HG03060 (cell line): Measurements from ENCODE around the gene ARHGAP25.

ENCODE experiments used
- ATAC-seq: cut with Tn5 transposase; IDR thresholded peaks from one replicate; pipeline ENCODE4 v1.9.1; 2021; ENCODE audit warnings: low read depth, moderate number of reproducible peaks; ENCODE audit not compliant: unreplicated experiment

Gene ARHGAP25

DNA sequence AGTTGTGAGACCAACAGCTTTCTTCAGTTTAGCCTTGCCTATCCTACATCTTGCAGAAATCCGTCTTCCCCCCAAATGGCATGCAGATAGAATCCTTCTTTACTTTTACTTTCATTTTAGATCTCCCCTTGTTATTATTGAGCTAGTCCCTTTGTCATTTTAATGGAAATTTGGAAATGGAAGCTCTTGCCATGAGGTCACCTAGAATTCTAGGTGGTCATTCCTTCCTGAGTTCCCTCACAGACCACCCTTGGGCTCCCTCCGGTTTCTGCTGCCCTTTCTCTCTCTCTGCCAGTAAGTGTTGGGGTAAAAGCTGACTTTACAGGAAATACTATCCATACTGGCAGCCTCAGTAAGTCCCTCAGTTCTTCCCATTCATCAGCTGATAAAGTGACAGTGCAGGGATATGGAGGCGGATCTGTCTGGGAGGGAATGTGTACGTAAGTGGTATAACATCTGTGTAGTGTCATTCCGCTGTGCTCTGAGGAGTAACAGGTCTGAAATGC is 30.2 kb downstream of the ARHGAP25 start:
- no peak for ATAC-seq

DNA sequence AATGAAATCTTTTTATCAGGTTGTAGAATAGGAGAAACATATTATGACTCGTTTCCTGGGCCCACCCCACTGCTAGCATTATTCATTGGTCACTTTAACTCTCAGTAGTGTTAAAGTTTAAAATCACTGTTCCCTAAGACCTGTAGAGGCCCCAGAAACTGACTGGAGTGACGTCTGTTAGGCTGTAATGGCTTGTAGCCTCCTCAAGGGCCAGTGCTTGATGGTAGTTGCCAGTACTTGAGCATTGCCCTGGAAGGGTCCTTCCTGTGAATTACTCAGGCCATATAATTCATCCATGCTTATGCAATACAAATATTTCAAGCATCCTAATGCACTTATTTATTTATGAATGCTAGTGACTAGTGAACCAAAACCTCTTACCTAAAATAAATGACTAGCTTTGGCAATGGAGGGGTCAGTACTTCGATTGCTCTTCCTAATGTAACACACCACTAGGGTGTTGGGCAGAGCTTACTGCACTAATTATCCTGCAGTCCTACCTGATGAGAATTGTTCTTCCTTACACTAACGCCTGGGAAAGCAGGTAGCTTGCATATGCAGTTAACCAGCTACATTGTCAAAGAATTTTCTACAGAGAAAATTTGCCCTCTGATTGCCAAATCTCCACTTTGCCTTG is 31.2 kb downstream of the ARHGAP25 start:
- ATAC-seq = no peak

DNA sequence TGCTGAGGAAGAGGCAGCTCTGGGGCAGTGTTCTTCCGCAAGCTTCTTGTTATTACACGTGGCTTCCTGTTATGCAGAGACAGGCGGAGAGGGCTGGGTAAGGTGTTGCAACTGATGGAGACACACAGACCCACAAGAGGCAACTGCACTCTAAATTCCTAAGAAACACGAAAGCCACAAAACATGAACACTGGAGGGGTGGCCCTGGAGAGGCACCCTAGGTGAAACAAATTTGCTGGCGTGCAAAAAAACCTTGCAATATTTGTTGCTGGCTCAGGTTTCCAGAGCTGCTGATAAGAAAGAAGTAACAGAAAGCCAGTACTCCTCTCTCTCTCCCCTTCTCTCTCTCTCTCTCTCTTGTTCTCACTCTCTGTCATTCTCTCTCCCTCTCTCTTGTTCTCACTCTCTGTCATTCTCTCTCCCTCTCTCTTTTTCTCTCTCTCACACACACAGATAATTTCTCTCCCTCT is 31.8 kb downstream of the ARHGAP25 start:
- ATAC-seq = no peak

DNA sequence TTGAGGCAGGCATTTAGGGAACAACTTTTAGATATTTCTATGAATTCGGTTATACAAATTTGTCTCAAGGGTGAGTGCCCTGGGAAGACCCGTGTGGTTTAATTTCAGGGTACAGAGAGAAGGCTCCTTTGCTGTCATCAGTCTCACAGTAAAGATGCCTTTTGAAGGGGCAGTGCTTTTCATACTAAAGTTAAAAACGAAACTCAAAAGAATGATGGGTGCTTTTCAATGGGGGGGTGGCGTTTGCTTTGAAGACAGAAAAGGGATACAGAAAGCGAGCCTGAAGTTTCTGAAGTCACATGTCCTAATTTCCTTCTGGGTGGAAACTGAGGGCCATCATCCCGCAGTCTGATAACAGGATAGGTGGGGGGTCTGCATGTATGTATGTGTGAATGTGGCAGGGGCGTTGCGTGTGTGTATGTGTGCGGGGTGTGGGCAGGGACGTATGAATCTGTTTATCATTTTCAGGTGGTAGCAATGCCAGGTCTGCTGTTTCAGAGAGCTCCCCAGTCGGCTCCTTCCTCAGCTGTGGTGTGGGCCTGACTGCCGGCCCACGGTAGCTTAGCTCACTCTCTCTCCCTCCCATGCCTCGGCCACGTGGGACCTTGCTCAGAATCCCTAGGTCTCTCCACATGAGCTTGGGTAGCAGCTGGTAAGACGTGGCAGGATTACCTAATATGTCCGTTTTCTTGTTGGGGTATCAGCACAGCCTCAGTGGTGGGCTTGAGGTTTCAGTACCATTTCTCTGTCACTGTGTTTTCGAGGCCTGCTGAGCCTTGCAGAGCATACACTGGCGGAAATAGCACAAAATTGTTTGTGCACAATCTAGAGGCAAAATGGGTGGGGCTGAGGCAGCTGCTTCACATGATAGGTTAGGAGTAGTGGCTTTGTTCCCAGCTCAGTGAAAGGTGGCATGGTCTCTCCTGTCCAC is 32.7 kb downstream of the ARHGAP25 start:
- no peak for ATAC-seq

DNA sequence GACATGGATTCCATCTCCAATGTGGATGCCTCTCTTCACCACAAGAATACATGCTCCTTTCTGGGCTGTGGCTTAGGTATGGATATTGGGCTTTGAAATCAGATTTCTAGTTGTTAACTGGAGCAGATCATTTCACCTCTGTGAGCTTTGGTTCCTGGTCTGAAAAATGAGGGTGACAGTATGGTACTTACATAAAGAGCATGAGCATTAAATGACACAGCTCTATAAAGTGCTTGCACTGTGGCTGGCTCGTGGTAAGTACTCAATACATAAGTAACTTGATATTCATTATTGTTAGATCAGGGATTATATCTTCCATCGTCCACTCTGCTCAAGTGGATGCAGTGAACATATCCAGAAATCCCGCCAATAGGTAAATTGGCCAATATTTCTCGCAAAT is 33.4 kb downstream of the ARHGAP25 start:
- no peak for ATAC-seq

DNA sequence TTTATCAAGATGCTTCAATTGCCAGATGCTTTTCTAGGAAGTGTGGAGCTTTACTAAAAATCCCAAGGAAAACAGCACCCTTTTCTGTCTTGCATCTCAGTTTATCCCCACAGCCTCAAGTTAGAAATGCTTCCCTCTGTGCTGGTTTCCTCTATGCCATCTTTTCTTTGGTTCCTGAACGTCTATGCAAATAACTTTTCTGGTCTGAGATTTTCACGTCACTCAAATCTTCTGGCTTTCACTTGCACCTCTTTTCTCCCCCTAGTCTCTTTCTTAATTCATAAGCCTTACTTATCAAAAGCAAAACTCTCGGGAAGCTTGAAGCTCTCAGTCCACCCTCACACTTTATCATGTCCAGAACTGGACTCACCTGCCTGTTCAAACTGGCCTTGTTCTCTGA is 33.9 kb downstream of the ARHGAP25 start:
- no peak for ATAC-seq

DNA sequence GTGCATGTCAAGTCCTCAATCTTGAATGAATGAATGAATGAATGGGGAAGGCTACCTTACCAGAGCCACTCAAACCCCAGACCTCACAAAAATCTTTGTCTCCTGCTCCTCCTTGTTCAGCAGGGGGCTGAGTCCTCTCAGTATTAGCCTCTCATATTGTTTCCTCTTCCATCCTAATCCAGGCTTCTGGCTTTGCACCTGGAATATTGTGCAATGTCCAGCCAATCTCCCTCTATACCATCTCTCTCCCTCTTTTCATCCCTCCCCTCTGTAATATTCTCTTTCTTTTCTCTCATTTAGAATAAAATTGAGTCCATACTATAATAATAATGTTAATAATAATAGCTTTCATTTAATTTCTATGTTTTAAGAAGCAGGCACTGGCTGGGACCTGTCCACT is 34.3 kb downstream of the ARHGAP25 start:
- ATAC-seq = no peak

DNA sequence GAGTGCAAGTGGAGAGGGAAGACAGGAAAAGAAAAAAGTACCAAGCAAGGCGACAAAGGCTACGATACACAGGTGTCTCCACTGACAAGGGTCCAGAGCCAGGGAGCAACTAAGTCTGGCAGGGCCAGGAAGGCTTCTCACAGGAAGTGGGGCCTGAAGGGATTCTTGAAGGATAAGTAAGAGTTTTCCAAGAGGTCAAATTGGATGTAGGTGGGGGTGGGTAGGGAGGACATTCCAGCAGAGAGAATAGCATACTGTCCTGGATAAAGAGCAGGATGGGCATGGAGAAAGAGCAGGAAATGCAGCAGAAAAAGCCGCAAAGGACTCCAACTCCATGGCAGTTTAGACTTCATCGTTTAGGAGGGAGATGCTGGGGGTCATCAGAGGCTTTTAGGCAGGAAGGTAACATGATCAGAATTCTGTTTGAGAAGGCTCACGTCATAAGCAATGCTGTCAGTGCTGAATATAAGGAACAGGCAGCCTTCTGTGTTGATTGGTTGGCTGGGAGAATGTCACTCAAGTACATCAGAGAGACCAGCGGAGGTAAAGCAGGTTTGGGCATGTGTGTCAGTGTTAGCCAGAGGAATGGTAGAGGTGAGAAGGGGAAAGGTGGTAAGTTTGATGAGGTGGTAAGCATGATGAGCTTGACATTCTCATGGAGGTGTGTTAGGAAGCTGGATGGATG is 35.1 kb downstream of the ARHGAP25 start:
- no peak for ATAC-seq

DNA sequence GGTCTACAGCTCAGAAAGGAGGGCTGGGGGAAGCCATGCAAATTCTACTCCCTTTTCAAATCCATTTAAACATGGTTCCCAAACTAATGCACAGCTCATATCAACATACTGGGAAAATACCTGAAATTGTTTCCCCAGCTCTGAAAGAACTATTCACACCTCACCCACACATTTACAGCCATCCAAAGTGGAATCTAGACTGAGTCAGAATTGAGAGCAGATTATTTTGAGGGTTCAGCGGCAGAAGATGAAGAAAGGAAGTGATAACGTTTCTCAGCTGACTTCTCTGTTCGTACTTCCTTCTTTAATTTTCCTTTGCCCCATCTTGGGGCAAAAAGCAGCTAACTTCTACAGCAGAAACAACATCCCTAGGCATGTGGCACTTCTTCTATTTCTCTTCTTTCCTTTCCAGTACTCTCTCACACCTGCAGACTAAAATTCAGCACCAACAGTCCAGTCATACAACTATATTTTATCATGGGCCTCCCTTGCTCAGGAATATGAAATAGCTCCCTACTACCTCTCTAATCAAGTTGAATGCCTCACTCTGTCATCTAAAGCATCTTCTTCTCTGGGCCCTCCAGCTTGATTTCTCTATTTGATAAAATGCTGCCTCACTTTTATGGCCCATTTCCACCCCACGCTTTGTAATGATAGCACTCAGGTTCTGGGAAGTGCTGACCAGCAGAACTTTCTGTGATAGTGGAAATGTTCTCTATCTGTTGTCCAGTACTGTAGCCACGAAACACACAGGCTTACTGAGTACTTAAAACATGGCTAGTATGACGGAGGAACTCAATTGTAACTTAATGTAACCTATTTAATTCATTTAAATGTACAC is 35.9 kb downstream of the ARHGAP25 start:
- no peak for ATAC-seq

DNA sequence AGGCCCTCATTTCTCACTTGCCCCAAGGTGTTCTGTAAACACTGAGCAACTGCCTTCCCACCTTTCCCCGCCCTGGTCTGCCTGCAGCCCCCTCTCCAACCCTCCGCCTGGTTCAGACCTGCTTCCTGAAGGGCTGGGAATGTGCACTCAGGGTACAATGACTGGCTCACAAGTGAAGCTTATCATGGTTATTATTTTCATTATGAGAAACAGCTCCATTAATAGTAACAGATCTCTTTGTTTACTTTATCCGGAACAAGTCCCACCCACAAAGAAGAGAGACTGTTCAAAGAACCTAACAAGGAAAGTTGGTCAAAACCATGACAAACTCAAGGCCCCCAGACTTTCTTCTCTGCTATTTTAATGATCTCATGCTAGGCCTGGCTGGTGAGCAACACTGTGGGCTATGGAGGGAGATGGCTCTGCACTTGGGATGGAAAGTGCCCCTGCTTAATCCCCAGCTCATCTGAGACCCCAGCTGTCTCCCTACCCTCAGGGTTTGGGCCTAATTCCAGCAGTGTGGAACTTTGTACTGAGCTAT is 36.7 kb downstream of the ARHGAP25 start:
- ATAC-seq = no peak

DNA sequence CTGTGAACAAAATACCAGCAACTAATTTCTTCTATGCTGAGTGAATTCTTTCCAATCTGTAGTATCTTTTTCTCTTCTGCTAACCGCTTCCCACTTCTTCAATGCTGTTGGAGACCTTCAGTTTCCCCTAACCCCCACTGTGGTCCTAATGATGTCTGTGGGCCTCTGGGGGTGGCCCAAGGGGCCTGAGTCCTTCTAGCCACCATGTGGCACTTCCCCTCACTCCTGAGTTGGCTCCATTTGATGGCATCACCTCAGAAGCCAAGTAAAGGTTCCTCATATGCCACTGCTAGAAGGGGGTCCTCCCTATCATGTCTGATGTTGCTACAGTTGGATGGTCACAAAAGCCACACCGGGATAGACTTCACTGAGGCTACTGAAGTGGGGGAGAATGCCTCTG is 37.5 kb downstream of the ARHGAP25 start:
- no peak for ATAC-seq

DNA sequence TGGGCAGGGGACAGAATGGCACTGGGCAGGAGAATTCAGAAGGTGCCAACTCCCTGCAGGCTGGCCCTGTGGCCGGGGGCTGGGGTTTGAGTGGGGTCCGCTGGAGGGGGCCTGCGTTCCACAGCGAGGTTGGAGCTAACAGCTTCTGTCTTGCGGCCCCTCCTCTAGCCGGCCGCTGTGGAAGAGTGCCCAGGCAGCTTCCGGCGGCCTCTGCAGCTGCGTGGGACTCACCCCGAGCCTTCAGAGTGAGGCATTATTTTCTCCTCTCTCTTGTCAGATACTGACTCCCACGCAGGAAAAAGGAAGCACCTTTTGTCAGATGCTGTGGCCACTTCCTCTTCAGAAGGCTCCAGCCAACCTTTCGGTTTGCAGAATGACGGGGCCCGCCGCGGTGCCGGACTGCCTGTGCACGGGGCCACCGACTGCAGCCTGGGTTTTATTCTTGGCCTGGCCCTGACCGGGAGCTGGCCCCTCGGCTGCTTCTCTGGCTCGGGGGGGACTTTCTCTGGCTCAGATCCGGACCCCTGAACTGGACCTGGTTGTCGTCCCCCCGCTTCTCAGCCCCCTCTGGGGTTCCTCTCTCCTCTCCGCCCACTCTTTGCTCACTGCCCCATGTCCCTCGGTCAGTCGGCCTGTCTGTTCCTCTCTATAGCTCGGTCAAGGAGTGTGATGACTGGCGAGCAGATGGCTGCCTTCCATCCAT is 40.1 kb downstream of the ARHGAP25 start:
- ATAC-seq = peak; percentile 84

DNA sequence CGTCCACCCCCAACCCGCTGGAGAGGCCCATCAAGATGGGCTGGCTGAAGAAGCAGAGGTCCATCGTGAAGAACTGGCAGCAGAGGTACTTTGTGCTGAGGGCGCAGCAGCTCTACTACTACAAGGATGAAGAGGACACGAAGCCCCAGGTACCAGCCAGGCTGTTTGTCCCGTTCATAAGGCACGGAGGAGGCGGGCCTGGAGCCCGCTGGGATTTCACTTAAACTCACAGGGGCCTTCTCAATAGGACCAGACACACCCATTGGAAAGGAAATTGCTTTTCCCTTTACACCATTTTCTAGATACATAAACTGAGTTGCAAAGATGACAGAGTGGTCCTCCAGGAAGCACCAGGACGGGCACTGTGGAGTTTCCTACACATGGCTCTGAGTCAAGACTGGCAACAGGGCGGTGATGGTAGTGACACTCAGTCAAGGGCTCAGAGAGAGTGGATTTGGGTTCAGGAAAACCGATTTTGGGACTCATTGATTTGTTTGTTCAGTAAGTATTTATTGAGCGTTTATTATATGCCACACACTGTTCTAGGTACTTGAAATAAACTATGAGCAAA is 40.7 kb downstream of the ARHGAP25 start:
- no peak for ATAC-seq

DNA sequence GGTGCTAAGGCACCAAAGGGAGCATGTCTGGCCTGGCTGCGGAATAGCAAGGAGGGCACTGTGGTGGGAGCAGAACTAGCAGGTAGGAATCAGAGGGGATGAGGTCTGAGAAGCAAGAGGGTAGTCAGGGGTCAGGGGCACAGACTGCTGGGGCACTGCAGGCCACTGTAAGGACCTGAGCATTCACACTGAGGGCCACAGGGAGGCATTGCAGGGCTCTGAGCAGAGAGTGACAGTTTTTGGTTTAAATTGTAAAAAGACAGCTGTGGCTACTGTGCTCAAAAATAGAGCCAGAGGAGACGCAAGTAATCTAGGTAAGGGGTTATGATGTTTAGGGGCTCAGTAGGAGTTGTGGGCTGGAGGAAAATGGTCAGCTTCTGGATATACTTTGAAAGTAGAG is 41.5 kb downstream of the ARHGAP25 start:
- ATAC-seq = no peak

DNA sequence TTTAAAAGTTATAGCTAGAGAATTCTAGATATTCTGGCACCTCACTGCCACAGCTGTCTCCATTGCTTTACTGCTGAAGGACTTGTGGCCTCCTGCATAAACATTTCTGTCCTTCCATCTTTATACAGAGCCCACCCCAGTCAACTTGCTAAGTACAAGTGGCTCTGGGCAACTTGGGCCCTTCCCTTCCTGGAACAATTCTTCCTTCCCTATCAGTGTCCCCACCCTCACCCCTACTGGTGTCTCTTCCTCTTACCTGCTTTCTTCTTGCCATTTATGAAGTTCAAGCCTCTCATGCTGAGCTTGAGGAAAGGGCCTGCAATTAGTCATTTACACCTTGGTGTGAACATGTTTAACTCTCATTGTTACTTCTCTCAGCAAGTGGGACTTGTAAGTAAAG is 45.0 kb downstream of the ARHGAP25 start:
- ATAC-seq = no peak

DNA sequence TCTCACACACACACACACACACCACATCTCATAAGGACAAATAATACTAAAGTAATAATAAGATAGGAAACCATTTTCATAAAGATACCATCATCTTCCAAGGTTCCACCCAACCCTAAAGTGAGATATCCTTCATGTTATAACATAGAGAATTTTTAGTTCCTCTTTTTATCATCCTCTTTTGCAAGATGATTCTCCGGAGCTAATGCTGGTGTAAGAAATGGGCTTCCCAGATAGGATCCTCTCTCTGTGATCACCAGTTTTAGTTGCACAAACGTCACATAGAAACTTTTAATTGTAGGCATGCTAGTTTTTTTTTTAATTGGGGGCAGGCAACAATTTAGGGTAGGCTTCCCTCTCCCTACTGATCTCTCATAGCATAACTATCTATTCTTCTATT is 49.6 kb downstream of the ARHGAP25 start:
- no peak for ATAC-seq

DNA sequence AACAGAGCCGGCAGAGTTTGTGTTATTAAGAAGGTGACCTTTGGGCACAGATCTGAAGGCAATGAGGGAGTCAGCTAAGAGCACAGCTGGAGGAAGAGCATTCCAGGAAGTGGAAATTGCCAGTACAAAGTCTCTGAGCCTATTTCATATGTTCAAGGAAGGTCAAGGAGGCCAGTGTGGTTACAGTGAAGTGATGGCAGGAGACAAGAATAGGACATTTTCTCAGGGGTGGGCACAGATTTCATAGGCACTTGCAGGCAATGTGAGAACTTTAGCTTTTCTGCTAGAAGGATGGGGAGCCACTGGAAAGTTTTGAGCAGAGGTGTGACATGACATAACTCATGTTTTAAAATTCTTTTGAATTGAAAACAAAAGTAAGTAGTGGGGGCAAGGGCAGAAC is 50.3 kb downstream of the ARHGAP25 start:
- ATAC-seq = no peak

DNA sequence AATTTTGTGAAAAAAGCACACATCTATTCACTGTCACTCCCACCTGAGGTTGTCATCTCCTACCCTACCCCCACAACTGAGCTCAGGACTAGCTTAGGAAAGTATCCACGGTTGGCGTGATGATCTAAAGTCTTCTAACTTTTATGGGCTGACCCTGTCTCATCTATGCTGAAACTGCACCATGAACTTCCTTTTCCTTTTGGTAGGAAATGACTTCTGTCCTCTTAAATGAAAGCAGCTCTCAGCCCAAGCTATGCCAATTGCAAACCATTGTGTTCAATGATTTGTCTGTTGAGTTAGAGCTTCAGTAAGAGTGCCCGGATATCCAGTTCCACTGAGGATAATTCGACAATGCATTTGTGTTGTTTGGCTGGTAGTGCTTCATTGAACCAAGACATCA is 52.7 kb downstream of the ARHGAP25 start:
- ATAC-seq = no peak

DNA sequence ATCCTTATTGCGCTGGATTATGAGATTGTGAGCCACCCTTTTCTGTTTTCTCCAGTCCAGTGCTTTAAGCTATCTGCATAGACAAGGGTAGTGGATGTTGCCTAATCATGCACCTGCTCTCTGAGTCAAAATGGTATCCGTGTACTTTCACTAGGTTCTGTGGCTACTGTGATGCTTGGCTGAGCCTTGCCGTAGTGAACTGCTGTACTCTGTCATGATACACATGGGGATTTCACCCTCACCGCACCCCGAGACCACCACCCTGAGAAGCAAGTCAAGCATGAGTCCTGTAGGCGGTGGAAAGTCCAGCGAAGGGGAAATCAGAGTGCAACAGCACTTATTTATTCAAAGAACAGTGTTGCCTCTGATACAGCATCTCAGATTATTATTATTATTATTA is 55.0 kb downstream of the ARHGAP25 start:
- peak; percentile 100 for ATAC-seq
